Astrocyte (in vitro differentiated cells and primary cell): ENCODE measurements around the gene APOC4.

Experiments
- EZH2 ChIP-seq: IDR thresholded peaks from 2 replicates; pipeline ENCODE4 v1.6.1; 2012; ENCODE audit warnings: mild to moderate bottlenecking, low read length, inconsistent platforms; ENCODE audit not compliant: insufficient read depth
- TF ChIP-seq, protein P1 (sequence below): IDR thresholded peaks from 2 replicates; pipeline ENCODE4 v1.5.1; 2011; ENCODE audit warnings: low read depth, mild to moderate bottlenecking, inconsistent platforms, low read length, moderate library complexity; ENCODE audit not compliant: insufficient read depth

DNA sequence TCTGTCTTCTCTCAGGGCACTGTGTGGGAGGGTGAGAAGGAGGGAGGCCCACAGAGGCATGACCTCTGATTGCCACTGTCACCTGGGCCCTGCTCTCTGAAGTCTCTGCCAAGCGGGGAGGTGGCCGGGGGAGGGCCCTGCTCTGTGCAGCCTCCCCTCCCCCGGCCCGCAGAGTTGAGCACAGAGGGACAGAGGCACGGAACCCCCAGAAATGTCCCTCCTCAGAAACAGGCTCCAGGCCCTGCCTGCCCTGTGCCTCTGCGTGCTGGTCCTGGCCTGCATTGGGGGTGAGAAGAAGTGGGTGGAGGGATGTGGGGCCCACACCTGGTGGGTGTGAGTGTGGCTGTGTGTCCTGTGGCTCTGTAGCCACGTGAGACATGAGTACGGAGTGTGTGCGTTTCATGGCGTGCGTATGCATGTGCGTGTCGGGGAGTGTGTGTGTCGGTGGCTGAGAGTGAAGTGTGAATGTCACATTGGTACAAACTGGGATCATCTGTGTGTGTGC, at the start of gene APOC4:
- TF ChIP-seq, protein P1, sequence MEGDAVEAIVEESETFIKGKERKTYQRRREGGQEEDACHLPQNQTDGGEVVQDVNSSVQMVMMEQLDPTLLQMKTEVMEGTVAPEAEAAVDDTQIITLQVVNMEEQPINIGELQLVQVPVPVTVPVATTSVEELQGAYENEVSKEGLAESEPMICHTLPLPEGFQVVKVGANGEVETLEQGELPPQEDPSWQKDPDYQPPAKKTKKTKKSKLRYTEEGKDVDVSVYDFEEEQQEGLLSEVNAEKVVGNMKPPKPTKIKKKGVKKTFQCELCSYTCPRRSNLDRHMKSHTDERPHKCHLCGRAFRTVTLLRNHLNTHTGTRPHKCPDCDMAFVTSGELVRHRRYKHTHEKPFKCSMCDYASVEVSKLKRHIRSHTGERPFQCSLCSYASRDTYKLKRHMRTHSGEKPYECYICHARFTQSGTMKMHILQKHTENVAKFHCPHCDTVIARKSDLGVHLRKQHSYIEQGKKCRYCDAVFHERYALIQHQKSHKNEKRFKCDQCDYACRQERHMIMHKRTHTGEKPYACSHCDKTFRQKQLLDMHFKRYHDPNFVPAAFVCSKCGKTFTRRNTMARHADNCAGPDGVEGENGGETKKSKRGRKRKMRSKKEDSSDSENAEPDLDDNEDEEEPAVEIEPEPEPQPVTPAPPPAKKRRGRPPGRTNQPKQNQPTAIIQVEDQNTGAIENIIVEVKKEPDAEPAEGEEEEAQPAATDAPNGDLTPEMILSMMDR: no peak
- TF ChIP-seq EZH2: no peak
